GM19438 (cell line): ENCODE results near the gene NUF2.
"Not testable (repeated sequence)": the region's sequence is repeated elsewhere in the genome, so short reads cannot be mapped to it uniquely, and the experiment has no call there.

ENCODE experiments used
- ATAC-seq: cut with Tn5 transposase; IDR thresholded peaks from one replicate; pipeline ENCODE4 v1.9.1; 2021; ENCODE audit warnings: low read depth; ENCODE audit not compliant: unreplicated experiment

The NUF2 gene

GRCh38 chr1:163321311-163322305, at the start of gene NUF2:
Gene NUF2 (plus strand): TSS chr1:163321954. CDS start chr1:163326052, 4,098 bp downstream.
- peak; percentile 91 for ATAC-seq

GRCh38 chr1:163273766-163274441, 47.9 kb upstream of the NUF2 start:
- ATAC-seq = no peak

- no peak for ATAC-seq
These were observed 46.5 kb upstream of the NUF2 start for GRCh38 chr1:163275222-163275621.

- no peak for ATAC-seq
These were observed 43.2 kb upstream of the NUF2 start for GRCh38 chr1:163278602-163279001.

DNA sequence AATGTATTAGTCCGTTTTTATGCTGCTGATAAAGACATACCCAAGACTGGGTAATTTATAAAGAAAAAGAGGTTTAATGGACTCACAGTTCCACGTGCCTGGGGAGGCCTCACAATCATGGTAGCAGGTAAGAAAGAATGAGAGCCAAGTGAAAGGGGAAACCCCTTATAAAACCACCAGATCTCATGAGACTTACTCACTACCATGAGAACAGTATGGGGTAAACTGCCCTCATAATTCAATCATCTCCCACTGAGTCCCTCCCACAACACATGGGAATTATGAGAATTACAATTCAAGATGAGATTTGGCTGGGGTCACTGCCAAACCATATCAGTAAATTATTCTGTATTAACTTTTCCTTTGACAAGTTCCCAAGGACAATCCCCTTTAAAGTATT, 36.9 kb upstream of the NUF2 start:
- ATAC-seq = not testable (repeated sequence)

DNA sequence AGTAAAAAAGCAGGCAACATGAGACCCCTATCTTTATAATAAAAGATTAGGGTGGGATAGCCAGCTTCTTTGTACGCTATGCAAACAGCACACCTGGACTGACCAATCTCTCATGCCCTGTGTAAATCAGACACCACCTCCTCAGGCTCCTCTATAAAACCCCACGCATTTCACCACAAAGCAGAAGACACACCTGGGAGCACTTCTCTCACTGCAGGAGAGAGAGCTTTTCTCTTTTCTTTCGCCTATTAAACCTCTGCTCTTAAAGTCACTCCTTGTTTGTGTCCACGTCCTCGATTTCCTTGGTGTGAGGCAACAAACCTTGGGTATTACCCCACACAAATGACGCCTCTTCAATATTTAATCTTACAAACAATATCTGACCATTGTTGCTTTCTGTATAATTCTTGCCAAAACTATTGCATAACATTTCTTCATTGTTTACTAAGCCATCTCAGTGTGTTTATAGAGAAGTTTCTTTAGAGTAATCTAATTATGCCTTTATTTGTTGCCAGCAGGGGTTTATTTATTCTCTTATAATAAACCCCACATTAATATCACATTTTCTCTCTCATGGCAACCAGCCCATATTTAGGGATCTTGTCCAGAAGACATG, 31.6 kb upstream of the NUF2 start:
- no peak for ATAC-seq

DNA sequence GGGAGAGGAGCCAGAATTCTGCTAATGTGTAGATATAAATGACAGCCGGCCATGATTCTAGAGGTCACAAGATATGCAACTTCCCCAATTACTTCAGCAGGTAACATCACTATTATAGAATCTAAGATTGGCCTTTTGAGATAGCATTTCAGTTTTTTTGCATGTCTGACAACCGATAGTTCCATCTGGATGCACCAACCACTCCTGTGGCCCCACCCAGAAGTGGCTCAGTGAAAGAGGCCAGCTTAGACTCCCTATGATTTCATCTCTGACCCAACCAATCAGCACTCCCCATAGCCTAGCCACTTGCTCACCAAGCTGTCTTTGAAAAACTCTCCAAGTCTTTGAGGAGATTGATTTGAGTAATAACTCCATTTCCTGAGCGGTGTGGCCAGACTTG, 30.3 kb upstream of the NUF2 start:
- ATAC-seq = no peak

DNA sequence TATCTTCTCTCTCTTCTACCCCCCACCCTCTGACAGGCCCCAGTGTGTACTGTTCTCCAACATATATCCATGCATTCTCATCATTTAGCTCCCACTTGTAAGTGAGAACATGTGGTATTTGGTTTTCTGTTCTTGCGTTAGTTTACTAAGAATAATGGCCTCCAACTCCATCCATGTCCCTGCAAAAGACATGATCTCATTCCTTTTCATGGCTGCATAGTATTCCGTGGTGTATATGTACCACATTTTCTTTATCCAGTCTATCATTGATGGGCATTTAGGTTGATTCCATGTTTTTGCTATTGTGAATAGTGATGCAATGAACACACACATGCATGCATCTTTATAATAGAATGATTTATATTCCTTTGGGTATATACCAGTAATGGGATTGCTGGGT, 29.6 kb upstream of the NUF2 start:
- ATAC-seq = not testable (repeated sequence)

DNA sequence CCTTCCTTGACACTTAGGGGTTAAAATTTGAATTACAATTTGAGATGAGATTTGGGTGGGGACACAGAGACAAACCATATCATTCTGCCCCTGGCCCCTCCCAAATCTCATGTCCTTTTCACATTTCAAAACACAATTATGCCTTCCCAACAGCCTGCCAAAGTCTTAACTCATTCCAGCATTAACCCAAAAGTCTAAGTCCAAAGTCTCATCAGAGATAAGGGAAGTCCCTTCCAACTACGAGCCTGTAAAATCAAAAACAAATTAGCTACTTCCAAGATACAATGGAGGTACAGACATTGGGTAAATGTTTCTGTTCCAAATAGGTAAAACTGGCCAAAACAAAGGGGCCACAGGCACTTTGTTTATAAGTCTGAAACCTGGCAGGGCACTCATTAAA, 28.3 kb upstream of the NUF2 start:
- ATAC-seq = not testable (repeated sequence)

DNA sequence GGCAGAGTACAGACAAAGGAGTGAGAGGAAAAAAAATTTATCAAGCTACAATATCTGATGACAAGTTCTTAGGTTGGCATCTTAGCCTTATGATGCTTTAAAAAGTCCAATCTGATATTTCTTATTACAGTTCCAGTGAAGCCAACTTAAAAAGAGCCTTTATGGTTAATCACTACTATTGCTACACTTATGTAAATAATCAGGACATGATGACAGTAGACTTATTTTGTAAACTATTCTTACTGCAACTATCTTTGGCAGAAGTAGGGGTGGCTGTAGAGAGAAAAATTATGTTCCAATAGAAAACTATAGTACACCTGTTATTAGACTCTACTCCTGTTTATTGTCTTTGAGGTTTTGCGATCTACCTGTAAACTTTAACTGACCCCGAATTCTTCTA, 25.8 kb upstream of the NUF2 start:
- ATAC-seq = no peak

DNA sequence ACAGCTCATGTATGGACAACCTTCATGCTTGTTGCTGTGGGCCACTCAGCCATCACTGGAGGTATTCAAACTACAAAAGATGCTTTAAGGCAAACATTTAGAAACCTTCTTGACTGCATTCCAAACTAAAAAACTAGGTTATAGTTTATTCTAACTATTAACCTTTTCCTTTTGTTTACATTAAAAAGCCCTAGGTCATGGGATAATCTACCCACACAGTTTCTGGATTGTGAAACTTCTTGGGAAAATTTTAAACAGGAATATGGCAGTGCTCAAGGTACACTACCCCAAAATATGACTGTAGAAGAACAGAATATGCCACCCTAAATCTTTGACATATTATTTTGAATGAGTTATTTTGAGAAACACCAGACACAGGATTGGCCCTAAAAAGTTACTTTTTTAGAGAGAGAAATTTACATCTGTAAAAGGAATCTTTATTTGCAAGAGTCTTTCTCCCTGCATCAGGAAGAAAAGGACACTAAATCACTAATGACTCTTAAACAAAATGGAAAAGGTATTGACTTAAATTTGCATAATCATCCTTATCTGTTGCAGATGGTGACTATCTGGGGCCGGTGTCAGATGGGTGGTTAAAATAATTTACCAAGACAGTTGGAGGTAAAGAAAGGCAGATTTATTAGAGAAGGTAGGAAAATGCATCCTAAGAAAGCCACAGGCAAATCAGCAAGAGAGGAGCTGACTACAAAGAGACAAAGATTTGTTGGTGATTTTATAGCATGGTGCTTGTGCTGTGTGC, 25.1 kb upstream of the NUF2 start:
- ATAC-seq = no peak

GRCh38 chr1:163298365-163298764, 23.4 kb upstream of the NUF2 start:
- ATAC-seq = no peak

DNA sequence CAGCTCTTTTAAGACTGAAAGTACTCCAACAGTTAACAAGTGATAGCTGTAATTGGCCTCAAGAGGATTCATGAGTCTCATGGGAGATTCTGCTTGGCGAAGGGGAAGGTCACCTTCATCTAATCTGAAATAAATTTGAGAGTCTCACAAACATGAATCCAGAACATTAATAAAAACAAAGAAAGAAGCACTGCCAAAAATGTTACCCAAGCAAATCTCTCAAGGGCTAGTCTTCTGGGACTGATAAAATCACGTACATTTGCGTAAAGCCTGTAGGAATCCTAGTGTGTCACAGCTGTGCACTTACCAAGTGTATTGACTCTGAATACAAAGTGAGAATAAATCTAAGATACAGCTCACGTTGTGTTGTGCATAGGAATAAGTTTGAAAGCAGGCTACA, 21.2 kb upstream of the NUF2 start:
- ATAC-seq = no peak

GRCh38 chr1:163303561-163303960, 18.2 kb upstream of the NUF2 start:
- ATAC-seq = no peak

GRCh38 chr1:163305441-163305840, 16.3 kb upstream of the NUF2 start:
- ATAC-seq = no peak

- no peak for ATAC-seq
These were observed 14.1 kb upstream of the NUF2 start for GRCh38 chr1:163307479-163308171.

DNA sequence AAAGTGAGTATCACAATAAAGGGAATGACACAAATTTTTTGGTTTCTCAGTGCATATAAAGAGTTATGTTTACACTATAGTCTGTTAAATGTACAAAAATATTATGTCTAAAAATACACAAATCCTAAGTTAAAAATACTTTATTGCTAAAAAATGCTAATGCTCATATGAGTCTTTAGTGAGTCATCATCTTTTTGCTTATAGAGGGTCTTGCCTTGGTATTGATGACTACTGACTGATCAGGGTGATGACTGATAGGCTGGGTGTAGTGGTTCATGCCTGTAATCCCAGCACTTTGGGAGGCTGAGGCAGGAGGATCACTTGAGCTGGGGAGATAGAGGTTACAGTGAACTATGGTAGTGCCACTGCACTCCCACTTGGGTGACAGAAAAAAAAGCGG, 12.9 kb upstream of the NUF2 start:
- no peak for ATAC-seq

- no peak for ATAC-seq
These were observed 5.9 kb upstream of the NUF2 start for GRCh38 chr1:163315773-163316374.

DNA sequence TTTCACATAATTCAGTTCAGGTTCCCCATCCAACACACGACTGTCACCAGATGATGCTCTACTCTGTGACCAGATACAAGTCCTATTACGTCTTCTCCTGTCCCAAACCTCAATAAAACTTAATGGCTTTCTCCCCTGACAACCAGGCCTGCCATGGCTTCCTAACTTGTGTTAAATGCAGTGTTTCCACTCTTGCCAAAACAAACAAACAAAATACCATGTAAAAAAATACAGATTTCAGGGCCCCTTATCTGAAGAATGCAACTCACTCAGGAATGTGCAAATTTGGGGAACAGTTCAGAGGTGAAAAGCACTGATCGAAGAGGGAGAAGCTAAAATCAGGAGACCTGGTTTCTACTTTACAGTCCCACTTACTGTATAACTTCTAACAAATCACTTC, 863 bp upstream of the NUF2 start:
- no peak for ATAC-seq

DNA sequence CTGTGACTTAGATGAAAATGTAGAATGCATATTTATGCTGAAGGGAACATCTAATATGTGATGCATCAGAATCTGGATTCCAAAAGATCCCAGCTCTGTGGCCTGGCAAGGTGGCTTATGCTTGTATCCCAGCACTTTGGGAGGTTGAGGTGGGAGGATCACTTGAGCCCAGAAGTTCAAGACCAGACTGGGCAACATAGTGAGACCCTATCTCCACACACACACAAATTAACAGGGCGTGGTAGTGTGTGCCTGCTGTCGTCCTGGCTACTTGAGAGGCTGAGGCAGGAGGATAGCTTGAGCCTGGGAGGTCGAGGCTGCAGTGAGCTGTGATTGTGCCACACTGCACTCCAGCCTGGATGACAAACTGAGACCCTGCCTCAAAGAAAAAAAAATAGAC, 1.6 kb downstream of the NUF2 start:
- not testable (repeated sequence) for ATAC-seq
